ENCODE measurements around the gene DHX57.

The DHX57 gene

DNA sequence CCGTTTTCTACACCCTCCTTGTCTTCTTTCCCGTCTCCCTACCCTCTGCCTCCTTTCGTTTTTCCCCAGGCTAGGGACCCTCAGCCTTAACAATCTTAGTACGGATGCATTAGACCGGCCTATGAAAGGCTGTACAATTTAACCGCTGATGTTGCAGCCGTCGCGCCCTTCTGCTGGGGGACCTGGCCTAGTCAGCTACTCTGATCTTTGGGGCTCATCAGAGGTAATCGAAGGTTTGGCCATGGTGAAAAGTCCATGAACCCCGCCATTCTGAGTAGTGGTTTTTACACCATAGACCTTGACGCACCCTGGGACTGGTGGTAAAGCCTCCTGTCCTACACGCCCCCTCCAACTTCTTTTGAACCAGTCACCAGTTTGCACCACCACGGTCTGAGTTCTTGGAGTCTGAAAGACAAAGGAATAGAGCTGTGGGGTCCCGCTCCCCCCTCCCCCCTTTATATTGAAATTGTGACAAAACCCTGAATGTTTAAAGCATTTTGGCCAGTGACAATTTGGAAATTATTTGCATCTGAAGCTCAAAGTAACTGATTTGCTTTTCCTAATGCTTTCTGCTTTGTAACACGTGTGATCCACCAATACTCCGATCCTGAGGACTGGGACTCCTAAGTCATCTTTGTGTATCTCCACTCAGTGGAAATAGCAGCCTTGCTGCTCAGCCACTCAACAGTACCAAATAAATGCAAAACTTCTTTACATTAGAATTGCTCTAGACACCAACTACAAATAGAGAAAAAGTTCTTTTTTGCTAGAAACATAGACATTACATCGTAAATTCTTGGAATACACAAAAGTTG, 123.9 kb downstream of the DHX57 start:
- peak overlapping the region; percentile 86 for H3K27ac ChIP-seq
- H3K4me3 ChIP-seq (ENCODE audit: low read depth, low read length) = peak overlapping the region; percentile 100
- DNase-seq = peak; percentile 25
- in situ Hi-C loops (cut with HindIII; ENCODE audit: low pct_ligation_motif_present, low sequenced_read_pairs) = no loop called here
- H3K36me3 ChIP-seq (replicated peaks) = peaks cover 26% of the 10 kb centered on the region
- TF ChIP-seq, protein P1, sequence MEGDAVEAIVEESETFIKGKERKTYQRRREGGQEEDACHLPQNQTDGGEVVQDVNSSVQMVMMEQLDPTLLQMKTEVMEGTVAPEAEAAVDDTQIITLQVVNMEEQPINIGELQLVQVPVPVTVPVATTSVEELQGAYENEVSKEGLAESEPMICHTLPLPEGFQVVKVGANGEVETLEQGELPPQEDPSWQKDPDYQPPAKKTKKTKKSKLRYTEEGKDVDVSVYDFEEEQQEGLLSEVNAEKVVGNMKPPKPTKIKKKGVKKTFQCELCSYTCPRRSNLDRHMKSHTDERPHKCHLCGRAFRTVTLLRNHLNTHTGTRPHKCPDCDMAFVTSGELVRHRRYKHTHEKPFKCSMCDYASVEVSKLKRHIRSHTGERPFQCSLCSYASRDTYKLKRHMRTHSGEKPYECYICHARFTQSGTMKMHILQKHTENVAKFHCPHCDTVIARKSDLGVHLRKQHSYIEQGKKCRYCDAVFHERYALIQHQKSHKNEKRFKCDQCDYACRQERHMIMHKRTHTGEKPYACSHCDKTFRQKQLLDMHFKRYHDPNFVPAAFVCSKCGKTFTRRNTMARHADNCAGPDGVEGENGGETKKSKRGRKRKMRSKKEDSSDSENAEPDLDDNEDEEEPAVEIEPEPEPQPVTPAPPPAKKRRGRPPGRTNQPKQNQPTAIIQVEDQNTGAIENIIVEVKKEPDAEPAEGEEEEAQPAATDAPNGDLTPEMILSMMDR (IDR thresholded peaks at IDR 0.05; ENCODE audit: low read depth, low read length, missing control alignments) = no peak
- no peaks in the 10 kb centered on the region for H3K27me3 ChIP-seq (replicated peaks)

DNA sequence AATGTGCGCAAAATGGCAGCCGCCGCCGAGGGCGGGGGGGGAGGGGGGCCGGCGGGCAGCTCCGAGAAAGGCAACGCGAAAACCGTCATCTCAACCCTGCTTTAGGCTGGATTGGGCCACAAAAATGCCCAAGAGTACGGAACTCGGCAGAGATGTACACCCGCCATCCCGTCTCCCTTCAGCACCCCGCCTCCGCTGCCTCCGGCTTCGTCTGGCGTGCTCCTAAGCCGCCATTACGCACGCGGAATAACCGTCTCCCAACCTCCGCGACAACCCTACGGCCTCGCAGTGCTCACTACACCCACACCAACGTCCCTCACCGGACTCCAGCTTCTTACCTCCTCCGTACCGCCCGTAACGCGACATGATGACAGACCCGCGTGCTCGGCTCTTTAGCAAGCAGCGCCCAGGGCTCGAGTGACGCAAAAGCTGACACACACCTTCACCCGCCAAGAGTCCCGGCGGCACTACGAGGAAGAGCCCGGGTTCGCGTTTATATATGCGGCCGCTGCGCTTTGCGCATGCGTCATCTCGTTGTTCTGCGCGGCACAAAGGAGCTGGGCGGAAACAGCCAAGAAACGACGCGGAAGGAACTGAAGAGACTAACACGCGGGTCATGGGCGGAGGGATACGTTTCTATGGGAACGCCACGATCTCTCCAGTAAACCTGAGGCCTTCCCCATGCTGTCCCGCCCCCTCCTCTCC, 124.7 kb downstream of the DHX57 start, which contains the start of gene SRSF7:
Gene SRSF7 (minus strand): TSS at position 471 of the 705 bp plus-strand sequence. CDS start 105 bp downstream, at position 366.
- in situ Hi-C loops (cut with HindIII; ENCODE audit: low pct_ligation_motif_present, low sequenced_read_pairs) = no loop called here
- TF ChIP-seq, protein P1 (IDR thresholded peaks at IDR 0.05; ENCODE audit: low read depth, low read length, missing control alignments) = no peak
- H3K36me3 ChIP-seq (replicated peaks) = peaks cover 32% of the 10 kb centered on the region

DNA sequence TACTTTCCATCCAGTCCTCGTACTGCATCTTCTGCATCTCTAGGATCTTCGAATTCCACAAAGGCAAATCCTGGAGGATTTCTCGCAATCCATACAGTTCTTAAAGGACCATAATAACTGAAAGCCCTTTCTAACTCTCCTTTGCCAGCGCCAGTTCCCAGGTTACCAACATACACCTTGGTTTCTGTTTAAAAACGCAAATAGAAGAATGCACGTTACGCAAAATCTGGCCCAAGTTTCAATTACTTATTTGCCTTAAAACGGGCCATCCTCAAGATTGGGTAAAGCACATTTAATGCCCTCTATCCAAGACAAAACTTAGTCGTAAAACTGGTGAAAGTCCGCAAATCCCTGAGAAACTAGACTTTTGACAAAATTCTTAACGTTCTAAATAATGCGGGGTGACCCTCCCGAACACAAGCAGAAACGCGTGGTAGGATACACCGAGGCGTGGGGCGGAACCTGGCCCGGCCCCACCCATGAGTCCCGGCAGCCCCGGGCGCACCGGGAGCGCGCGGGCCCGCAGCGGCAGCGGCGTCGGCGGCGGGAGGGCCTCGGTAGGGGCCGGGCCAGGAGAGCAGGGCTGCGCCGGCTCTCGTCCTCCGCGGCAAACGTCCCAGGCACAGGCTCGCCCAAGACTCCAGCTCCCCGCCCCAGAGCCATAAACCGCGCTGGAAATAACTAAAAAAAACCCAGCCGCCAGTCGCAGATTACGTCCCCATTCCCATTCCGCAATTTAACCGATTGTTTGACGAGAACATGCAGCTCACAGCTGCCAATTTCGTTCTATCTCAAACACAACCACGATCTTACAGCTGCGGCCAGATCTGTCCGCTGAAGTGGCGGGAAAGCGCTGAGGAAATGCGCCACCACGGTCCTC, 125.5 kb downstream of the DHX57 start:
- no peak for DNase-seq
- no peaks in the 10 kb centered on the region for H3K27me3 ChIP-seq (replicated peaks)
- peaks cover 39% of the 10 kb centered on the region for H3K36me3 ChIP-seq (replicated peaks)
- peak overlapping the region; percentile 100 for H3K4me3 ChIP-seq (ENCODE audit: low read depth, low read length)
- in situ Hi-C loops (cut with HindIII; ENCODE audit: low pct_ligation_motif_present, low sequenced_read_pairs) = no loop called here
- TF ChIP-seq, protein P1 (IDR thresholded peaks at IDR 0.05; ENCODE audit: low read depth, low read length, missing control alignments) = no peak
- peak overlapping the region; percentile 86 for H3K27ac ChIP-seq

More for the DNA sequence above, 124.7 kb downstream of the DHX57 start, which contains the start of gene SRSF7:
- peak; percentile 99 for DNase-seq
- Histone ChIP-seq H3K4me3 (ENCODE audit: low read depth, low read length) (peak within 1 kb of the TSS; percentile 100), H3K27ac (peak within 1 kb of the TSS; percentile 86), H3K27me3 (replicated peaks) (no peaks in the 10 kb centered on the region)

DNA sequence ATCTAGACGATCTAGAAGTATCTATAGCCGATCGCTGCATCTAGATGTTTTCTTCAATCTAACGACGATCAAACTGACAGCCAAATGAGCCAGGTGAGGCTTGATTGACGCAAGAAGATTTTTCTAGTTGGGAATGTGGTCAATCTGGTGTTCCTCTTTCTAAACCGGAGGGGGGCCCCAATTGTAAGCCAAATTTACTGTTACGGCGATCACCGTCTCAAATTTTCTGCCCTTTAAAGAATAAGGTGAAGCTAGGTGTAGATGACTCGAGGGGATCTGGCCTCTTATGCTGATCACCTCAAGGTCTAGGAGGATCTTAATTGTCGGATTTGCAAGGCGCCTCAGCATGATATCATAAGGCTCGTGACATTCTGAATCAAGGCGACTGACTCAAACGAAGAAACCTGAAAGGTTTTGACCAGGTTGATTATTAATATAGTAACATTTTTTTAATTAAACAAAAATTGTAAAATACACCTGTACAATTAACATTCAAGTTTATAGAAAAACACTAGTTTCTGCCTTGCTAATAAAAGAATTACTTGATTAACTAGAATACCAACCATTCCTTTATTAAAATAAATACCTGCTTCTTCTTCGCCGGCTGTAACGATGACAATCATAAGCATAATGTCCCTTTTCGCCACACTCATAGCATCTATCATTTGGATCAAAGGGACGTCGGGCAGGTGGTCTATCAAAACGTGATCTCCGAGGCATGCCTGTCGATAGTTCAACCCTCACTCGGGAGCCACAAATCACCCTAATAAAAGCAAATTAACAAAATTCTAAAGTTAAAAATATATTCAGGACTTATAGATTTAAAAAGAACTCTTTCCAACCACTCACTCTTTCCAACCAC, 126.6 kb downstream of the DHX57 start:
- in situ Hi-C loops (cut with HindIII; ENCODE audit: low pct_ligation_motif_present, low sequenced_read_pairs) = loop anchor here (25.0 kb wide), 1 partner anchor 187 kb away; no protein-coding TSS in a partner anchor
- Histone ChIP-seq H3K27ac (no peak overlapping the region), H3K27me3 (replicated peaks) (no peaks in the 10 kb centered on the region), H3K4me3 (ENCODE audit: low read depth, low read length) (peak overlapping the region; percentile 100), H3K36me3 (replicated peaks) (peaks cover 50% of the 10 kb centered on the region)
- DNase-seq = no peak
- TF ChIP-seq, protein P1 (IDR thresholded peaks at IDR 0.05; ENCODE audit: low read depth, low read length, missing control alignments) = no peak

DNA sequence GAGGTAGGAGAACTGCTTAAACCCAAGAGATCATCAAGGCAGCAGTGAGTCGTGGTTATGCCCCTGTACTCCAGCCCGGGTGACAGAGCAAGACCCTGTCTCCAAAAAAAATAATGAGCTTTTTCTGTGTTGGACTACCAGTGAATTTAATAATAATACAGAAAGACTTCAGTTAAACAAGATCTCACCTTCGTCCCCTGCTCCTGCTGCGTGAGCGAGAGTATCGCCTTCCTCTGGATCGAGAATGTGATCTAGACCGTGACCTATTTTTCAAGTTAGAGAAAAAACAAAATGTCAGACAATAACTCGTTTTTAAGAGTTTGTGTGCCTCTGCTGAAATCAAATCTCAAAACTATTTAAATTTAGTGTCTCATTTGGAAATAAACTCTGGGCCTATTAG, 127.3 kb downstream of the DHX57 start:
- DNase-seq = no peak
- in situ Hi-C loops (cut with HindIII; ENCODE audit: low pct_ligation_motif_present, low sequenced_read_pairs) = loop anchor here (25.0 kb wide), 1 partner anchor 186 kb away; no protein-coding TSS in a partner anchor
- Histone ChIP-seq H3K4me3 (ENCODE audit: low read depth, low read length) (no peak overlapping the region), H3K27me3 (replicated peaks) (no peaks in the 10 kb centered on the region), H3K27ac (no peak overlapping the region), H3K36me3 (replicated peaks) (peaks cover 57% of the 10 kb centered on the region)
- TF ChIP-seq, protein P1 (IDR thresholded peaks at IDR 0.05; ENCODE audit: low read depth, low read length, missing control alignments) = no peak

All from brain microvascular endothelial cell (primary cell).